B cell (primary cell): Measurements from ENCODE around the gene KIF1A.

Source experiments
- EZH2 ChIP-seq: IDR thresholded peaks from 2 replicates; pipeline ENCODE4 v1.6.1; 2012; ENCODE audit warnings: borderline replicate concordance, low read depth, mild to moderate bottlenecking, moderate library complexity, low read length; ENCODE audit not compliant: insufficient read depth, poor library complexity, severe bottlenecking
- TF ChIP-seq, protein P1 (sequence below): fragments of 200-600 bp; IDR thresholded peaks from one replicate; pipeline ENCODE4 v1.8.0; 2022; ENCODE audit warnings: antibody characterized with exemption, mild to moderate bottlenecking

DNA sequence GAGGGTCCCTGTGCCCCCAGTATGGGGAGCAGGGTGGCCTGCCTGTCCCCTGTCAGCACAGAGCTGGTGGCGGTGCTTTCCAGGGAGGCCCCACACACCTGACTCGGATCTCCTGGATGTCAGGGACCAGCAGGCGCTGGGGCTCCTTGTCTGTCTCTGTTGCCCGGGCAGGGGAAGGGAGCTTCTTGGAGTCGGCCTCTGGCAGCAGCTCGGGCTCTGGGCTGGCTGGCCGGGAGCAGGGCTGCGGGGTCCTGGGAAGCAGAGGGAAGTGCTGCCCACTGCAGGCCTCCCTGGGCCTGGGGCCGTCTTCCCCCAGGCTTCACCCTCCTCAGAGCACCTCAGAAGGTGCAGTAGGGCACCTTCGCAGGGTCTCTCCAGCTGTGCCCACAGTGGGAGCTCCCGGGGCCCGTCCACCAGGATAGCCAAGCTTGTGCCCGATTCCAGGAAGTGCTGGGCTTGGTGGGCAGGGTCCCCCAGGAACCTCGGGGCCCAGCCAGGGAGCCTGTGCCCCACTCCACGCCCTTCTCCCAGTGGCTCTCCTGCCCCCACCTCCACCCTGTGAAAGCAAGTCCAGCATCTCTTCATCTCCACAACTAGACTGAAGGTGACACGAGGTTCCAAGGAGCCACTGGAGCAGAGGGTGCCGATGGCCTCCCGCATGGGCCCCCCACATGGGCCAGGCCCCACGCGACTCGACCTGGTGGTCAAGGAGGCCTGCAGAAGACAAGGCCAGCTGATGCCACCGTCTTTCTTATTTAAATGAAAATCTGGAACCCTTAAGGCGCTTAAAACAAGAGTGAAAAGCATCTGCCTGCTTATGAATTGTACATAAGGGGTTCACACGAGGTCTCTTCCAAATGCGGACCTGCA lies 100.1 kb downstream of the KIF1A start:
- TF ChIP-seq, protein P1, sequence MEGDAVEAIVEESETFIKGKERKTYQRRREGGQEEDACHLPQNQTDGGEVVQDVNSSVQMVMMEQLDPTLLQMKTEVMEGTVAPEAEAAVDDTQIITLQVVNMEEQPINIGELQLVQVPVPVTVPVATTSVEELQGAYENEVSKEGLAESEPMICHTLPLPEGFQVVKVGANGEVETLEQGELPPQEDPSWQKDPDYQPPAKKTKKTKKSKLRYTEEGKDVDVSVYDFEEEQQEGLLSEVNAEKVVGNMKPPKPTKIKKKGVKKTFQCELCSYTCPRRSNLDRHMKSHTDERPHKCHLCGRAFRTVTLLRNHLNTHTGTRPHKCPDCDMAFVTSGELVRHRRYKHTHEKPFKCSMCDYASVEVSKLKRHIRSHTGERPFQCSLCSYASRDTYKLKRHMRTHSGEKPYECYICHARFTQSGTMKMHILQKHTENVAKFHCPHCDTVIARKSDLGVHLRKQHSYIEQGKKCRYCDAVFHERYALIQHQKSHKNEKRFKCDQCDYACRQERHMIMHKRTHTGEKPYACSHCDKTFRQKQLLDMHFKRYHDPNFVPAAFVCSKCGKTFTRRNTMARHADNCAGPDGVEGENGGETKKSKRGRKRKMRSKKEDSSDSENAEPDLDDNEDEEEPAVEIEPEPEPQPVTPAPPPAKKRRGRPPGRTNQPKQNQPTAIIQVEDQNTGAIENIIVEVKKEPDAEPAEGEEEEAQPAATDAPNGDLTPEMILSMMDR, result no peak
- TF ChIP-seq EZH2, result no peak
